Ovary (tissue), 3 donors: Measurements from ENCODE around the gene RPS23.

Source experiments
- POLR2A ChIP-seq: fragments of 450-650 bp; IDR thresholded peaks from one replicate; pipeline ENCODE4 v1.6.1; 2017; ENCODE audit warnings: antibody characterized with exemption, mild to moderate bottlenecking, moderate library complexity
- TF ChIP-seq, protein P1 (sequence below), 3 donors: fragments of 450-650 bp in 2 of 3; fragments of 200-600 bp in 1 of 3; IDR thresholded peaks; one replicate each; pipeline versions ENCODE4 v1.5.1 to v1.8.0; 2016 to 2022; ENCODE audit warnings: antibody characterized with exemption in 3 of 3, mild to moderate bottlenecking in 1 of 3
- donor health status: DM: no; HTN: no; CAD: no.

DNA sequence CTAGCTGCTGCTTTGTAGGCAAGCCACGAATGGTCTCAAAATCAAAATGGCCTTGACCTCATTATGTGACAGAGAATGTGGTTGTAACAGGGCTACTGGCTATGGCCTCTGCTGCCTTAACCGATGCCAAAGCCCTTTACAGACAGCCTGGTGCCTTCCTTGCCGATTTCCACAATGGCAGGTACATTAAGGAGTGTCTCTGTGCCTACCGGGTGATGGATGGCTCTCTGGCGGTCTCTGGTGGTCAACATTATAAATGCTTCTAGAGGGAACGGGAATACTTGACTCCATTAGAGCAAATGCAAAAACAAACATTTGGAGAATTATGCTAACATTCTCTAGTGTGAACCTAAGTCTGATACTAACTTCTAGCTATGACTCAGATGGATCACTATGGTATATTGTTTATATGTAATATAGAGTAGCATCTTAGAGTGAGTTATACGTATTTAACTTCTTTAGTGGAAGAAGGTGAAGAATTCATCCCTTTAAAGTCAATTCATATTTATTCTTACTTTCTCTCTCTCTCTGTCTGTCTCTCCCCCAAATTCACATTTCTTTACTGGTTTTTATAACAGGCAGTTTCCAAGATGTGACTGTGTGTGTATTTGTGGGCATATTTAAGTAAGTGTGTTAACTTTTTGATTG, 52.5 kb downstream of the RPS23 start:
- TF ChIP-seq, protein P1, sequence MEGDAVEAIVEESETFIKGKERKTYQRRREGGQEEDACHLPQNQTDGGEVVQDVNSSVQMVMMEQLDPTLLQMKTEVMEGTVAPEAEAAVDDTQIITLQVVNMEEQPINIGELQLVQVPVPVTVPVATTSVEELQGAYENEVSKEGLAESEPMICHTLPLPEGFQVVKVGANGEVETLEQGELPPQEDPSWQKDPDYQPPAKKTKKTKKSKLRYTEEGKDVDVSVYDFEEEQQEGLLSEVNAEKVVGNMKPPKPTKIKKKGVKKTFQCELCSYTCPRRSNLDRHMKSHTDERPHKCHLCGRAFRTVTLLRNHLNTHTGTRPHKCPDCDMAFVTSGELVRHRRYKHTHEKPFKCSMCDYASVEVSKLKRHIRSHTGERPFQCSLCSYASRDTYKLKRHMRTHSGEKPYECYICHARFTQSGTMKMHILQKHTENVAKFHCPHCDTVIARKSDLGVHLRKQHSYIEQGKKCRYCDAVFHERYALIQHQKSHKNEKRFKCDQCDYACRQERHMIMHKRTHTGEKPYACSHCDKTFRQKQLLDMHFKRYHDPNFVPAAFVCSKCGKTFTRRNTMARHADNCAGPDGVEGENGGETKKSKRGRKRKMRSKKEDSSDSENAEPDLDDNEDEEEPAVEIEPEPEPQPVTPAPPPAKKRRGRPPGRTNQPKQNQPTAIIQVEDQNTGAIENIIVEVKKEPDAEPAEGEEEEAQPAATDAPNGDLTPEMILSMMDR (IDR thresholded peaks at IDR 0.05) = peak; percentile 43 to 73 (median 67)
- no peak for TF ChIP-seq POLR2A
